Mucosa of gallbladder (tissue), 1 donor: ENCODE measurements around the gene COL21A1. TPM values are rescaled to one million over a fixed set of nuclear protein-coding genes. Genes with fewer than 3 reads are reported as not detected.

ENCODE experiments used
- DNase-seq: peaks from one replicate; pipeline ENCODE4 v3.0.0-alpha.2; 2020; ENCODE audit warnings: low spot score
- total RNA-seq: library from RNA; stranded (reverse); gene quantifications from one replicate; pipeline ENCODE4 v1.2.1, GENCODE V29; 2021
- donor health status: DM: no; HTN: no; CAD: no.

COL21A1 gene
- total RNA-seq, 1 donor from 2014 or later: 3.3 TPM

GRCh38 chr6:56009636-56010035, 237.7 kb downstream of the COL21A1 start:
- DNase-seq: no peak
